ES-I3 (cell line): Measurements from ENCODE around the gene TMEM163.
"Not testable (repeated sequence)": the region's sequence is repeated elsewhere in the genome, so short reads cannot be mapped to it uniquely, and the experiment has no call there.

Source experiments
- H3K36me3 ChIP-seq: 2 replicates; pipeline ENCODE4 v1.6.1; 2013; ENCODE audit warnings: mild to moderate bottlenecking, low read length, control low read depth, moderate library complexity; ENCODE audit not compliant: insufficient read depth
- H3K4me1 ChIP-seq: 2 replicates; pipeline ENCODE4 v1.6.1; 2013; ENCODE audit warnings: mild to moderate bottlenecking, control low read depth, low read length; ENCODE audit not compliant: insufficient read depth
- H3K9ac ChIP-seq: 2 replicates; pipeline ENCODE4 v1.6.1; 2013; ENCODE audit warnings: low read depth, mild to moderate bottlenecking, low read length, moderate library complexity
- H3K9me3 ChIP-seq: 2 replicates; pipeline ENCODE4 v1.6.1; 2013; ENCODE audit warnings: mild to moderate bottlenecking, low read length, moderate library complexity; ENCODE audit not compliant: control insufficient read depth, insufficient read depth

The TMEM163 gene

DNA sequence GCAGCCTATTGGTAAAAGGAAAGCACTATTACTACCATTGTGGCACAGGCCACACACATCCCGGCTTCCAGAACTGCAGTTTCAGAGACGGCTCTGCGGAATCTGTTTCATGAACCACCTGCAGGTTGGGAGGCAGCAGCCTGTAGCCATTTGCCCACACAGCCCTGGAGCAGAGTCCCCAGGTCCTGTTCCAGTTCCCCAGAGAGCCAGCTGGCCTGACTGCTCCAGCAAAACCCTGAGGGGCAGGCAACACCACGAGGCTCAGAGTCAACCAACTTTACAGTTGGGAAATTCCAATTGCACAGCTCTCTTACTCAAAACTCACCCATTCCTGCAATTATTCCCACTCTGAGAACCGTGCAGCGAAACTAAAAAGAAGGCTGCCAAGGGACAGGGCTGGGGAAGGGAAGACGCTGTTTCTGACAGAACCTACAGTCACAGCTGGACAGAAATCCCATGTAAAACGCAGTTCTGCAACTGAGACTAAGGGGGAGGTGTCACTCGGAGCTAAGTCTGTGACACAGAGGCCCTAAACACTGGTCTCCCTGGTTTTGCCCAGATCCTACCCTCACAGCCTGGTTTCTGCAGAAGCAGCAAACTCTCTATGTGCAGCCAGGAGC, 219.4 kb downstream of the TMEM163 start:
- no peak overlapping the region for H3K9ac ChIP-seq
- H3K9me3 ChIP-seq, result no peaks in the 10 kb centered on the region
- no peaks in the 10 kb centered on the region for H3K36me3 ChIP-seq
- peaks cover 7% of the 10 kb centered on the region; the same call in 1 of the 2 replicates for H3K4me1 ChIP-seq

DNA sequence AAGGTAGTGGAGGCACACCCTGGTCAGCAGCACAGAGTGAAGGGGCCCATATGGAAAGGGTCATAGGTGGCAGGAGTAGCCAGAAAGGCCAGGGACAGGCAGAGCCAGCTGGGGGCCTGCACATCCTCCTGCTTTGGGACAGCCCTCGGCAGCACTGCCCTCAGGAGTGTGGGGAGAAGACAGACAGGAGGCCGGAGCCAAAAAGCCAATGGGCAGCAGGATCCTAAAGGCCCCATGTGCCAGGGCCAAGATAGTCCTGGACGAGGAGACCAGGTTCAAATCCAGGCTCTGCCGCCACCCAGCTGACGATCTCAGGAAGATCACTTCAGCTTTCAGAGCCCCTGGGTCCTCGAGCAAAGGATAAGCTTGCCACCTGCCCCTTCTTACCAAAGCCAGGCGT, 220.1 kb downstream of the TMEM163 start:
- H3K9ac ChIP-seq, result no peak overlapping the region
- H3K36me3 ChIP-seq, result no peaks in the 10 kb centered on the region
- H3K9me3 ChIP-seq, result no peaks in the 10 kb centered on the region
- H3K4me1 ChIP-seq, result peaks cover 7% of the 10 kb centered on the region; the same call in 1 of the 2 replicates

DNA sequence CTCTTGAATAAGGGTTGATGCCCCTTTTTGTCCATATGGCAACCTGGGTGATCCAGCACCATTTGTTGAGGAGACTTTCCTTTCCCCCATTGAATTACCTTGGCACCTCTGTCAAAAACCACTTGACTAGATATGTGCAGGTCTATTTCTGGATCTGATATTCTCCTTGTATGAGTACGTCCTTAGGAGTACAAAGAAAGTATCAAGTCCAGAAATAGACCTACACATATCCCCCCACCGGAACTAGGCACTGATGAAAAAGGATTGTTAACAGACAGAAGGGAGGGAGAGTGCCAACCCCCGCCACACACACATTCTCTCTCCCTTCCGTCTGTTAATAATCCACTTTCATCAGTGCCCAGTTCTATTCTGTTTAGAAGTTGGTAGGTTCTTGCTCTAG, 225.0 kb downstream of the TMEM163 start:
- no peaks in the 10 kb centered on the region for H3K36me3 ChIP-seq
- no peak overlapping the region for H3K9ac ChIP-seq
- H3K9me3 ChIP-seq, result no peaks in the 10 kb centered on the region
- H3K4me1 ChIP-seq, result no peaks in the 10 kb centered on the region

DNA sequence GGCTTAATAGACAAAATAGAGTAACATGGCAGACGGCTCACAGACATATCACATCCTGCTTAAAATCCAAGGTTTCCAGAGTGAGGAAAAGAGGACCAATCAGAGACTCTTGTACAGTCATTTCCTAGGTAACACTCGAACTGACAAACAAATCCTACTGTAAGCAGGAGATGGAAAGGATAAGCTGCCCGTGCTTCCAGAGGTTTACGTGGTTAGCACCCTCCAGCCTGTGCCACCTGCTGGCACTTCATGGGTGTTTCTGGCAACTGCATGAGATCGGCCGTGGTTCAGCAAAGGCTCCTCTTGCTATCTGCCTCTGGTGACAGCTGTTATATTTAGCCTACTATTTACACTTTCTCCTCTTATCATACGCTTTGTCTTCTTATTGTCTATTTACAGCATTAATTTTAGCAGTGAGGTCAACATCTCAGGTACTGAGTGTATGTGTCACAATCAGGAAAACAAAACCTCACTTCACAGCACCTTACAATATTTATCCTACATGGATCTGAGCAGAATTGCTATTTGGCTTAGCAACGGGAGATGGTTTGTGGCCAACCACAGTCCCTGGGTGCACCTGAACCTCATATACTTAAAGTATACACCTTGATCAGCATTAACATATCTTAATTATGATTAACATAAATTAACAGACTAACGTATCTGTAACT, 226.9 kb downstream of the TMEM163 start:
- H3K9me3 ChIP-seq, result no peaks in the 10 kb centered on the region
- no peak overlapping the region for H3K9ac ChIP-seq
- no peaks in the 10 kb centered on the region for H3K4me1 ChIP-seq
- H3K36me3 ChIP-seq, result no peaks in the 10 kb centered on the region

DNA sequence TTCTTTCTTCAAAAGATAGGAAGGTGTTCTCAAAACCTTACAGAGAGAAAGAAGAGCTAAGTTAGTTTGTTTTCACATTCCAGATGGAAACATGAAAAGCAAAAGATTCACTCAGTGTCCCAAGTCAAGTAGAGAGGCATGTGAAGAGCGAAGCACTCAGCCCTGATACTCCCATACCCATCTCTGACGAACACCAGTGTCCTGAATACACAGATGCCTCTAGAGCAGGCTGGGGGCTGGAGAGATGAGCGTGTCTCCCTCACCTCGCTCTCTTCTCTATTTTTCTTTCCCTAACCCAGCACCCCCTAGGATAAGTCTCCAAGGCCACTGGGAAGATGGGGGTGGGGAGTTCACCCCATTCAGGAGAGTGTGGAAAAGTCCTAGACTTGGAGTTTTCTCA, 227.8 kb downstream of the TMEM163 start:
- Histone ChIP-seq H3K4me1 (no peaks in the 10 kb centered on the region), H3K36me3 (no peaks in the 10 kb centered on the region), H3K9me3 (no peaks in the 10 kb centered on the region), H3K9ac (no peak overlapping the region)

DNA sequence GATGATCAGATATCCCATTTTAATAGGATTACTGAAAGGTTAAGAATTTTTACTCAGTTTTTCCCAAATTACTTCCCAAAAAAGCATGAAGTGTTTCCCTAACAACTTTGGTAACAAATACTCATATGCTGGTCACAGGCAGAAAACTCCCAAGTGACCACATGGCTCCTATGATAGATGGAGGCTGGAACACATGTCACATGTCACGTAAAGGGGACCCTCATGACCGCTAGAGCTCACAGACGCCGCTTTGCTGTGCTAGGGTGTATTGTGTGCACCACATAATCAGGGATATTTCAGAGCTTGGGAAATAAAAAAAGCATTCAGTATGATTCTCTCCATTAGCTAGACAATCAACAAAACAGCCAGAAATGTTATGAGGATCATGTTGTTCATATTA, 228.2 kb downstream of the TMEM163 start:
- no peaks in the 10 kb centered on the region for H3K36me3 ChIP-seq
- H3K9ac ChIP-seq, result no peak overlapping the region
- no peaks in the 10 kb centered on the region for H3K4me1 ChIP-seq
- H3K9me3 ChIP-seq, result no peaks in the 10 kb centered on the region

DNA sequence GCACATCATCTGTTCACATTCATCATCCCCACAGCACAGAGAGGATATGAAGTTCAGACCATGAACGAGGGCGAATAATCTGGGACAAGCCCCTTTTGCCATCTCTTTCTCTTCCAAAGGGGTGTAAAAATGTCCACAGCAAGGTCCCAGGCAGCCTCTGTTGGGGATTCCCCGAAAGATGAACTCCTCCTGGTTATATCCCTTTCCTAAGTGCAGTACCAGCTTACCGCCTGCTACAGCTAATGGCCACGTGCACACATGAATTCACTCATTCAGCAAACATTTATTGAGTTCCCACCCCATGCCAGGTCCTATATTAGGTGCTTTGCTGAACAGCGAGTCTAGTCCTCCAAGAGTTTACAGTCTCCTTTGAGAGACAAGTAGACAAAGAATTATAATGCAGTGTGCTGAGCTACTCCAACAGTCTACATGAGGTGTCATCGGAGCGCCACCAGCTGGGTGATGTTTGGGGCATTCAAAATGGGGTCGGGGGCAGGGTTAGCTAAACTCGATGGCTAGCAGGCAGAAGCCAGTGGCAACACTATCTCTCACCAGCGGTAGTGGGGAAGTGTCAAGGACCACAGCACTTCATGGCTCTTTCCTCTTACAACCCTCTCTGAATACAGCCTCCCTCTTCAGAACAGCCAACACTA, 228.9 kb downstream of the TMEM163 start:
- no peaks in the 10 kb centered on the region for H3K4me1 ChIP-seq
- no peaks in the 10 kb centered on the region for H3K36me3 ChIP-seq
- H3K9me3 ChIP-seq, result no peaks in the 10 kb centered on the region
- no peak overlapping the region for H3K9ac ChIP-seq

DNA sequence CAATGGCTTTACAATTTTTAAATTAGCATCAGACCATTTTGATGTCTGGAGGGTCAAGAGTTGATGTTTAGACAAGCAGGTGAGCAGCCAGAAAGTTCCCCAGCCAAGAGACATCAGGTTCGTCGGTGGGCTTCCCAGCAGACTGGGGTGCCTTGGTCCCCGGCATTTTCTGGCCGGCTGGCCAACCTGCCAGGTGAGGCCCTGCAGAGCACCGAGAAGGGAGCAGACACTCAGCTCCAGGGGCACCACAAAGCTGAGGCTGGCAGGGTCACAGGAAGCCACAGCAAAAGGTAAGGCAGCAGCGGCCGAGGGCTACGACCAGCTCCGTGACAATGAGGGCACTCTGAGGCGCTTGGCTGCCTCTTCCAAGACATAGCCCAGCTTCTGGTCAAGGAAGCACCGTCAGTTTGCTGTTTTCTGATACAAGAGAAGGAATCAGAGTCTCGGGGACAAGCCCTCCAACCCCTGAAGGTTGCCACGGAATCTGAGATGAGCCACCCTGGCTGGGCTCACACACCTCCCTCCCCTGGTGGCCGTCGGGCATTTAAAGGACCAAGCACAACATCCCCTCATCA, 235.9 kb downstream of the TMEM163 start:
- H3K36me3 ChIP-seq, result no peaks in the 10 kb centered on the region

DNA sequence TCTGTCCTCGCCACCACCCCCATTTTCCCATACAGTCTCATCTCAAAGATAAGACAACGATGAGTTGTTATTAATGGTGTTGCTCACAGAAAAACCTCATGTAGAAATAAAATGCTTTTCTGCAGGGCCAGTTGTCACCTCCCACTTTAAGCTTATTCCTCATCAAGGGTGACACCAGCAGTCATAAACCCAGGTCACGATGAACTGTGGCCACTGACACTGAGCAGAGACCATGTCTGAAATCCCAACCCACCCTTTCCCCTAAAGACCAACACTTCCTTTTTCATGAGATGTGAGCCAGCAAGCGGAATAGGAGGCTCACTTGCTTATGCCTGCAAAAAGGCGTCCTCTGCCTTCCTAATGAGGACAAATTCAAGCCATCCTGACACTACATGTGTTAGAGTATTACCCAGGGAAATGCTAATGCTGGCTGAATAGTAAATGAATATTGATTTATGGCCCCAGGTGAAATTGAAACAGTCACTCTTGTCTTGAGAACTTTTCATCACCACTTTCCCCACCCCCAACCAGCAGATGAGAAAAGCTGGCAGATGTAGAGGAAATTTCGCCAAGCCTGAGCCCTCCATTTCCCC, 236.6 kb downstream of the TMEM163 start:
- Histone ChIP-seq H3K9ac (no peak overlapping the region), H3K36me3 (no peaks in the 10 kb centered on the region), H3K9me3 (no peaks in the 10 kb centered on the region), H3K4me1 (no peaks in the 10 kb centered on the region)

More for the DNA sequence above, 235.9 kb downstream of the TMEM163 start:
- no peaks in the 10 kb centered on the region for H3K9me3 ChIP-seq
- H3K4me1 ChIP-seq, result no peaks in the 10 kb centered on the region
- H3K9ac ChIP-seq, result no peak overlapping the region

DNA sequence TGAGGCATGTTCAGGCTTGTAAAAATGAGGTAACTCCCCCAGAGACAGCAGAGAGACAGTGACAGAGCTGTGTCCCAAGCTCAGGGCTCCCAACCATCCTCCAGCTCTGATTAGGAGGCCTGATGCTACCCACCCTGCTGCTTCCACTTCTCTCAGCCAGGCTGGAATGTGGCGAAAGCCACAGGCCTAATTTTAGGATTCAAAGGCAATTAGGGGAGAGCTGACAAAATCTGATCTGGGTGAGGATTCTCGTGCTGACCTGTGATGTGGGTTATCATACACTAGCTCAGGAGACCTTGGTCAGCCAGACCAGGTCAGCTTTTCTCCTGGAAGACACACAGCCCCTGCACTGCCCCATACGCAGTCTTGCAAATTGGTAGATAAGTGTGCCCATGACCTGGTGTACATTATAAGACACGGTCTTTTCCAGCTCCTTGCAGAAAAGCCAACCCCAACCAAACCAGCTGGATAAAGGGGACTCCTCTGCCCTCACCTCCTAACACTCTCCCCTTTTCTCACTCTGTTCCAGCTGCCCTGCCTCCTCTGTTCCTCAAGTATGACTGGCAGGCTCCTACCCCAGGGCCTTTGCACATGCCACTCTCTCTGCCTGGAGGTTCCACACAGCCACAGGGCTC, 239.0 kb downstream of the TMEM163 start:
- H3K4me1 ChIP-seq, result no peaks in the 10 kb centered on the region
- H3K9ac ChIP-seq, result no peak overlapping the region
- no peaks in the 10 kb centered on the region for H3K9me3 ChIP-seq
- no peaks in the 10 kb centered on the region for H3K36me3 ChIP-seq

DNA sequence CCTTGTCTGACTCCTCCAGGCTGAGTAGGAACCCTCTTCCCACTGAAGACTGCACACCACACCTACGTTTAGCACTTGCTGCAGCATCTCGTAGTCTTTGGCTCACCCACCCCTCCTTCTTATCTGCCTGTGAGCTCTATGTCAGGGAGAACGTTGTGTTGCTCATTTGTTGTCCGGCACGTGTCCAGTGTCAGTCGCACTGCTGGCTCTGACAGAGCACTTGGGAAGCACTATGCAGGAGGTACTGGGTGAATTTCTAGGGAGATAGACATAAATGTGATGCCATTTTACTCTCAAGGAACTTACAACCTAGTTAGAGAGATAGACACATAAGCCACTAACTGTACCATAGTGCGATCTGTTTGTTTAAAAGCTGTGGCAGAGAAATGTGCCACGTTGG, 241.8 kb downstream of the TMEM163 start:
- H3K36me3 ChIP-seq, H3K9me3 ChIP-seq, H3K4me1 ChIP-seq, H3K9ac ChIP-seq: not testable (repeated sequence)

DNA sequence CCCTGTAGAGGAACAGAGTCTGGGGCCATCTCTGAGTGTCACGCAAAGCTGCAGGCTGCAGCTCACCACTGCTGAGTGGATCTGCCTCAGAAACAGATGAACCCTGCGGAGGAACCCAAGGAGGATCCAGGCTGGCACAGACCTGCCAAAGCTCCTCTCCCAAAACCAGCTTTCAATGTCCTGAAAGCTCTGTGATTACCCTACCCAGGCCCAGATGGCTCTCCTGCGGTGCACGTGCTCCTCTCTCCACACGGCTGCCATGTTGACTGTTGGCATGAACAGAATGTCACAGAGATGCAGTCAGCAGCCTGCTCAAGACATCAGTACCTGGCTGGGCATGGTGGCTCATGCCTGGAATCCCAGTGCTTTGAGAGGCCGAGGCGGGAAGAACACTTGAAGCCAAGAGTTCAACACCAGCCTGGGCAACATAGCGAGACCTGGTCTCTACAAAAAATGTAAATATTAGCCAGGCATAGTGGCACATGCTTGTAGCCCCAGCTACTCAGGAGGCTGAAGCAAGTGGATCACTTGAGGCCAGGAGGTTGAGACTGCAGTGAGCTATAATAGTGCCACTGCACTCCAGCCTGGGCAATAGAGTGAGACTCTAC, 248.1 kb downstream of the TMEM163 start:
- no peaks in the 10 kb centered on the region for H3K4me1 ChIP-seq
- H3K36me3 ChIP-seq, result no peaks in the 10 kb centered on the region
- no peak overlapping the region for H3K9ac ChIP-seq
- H3K9me3 ChIP-seq, result peaks cover 7% of the 10 kb centered on the region

DNA sequence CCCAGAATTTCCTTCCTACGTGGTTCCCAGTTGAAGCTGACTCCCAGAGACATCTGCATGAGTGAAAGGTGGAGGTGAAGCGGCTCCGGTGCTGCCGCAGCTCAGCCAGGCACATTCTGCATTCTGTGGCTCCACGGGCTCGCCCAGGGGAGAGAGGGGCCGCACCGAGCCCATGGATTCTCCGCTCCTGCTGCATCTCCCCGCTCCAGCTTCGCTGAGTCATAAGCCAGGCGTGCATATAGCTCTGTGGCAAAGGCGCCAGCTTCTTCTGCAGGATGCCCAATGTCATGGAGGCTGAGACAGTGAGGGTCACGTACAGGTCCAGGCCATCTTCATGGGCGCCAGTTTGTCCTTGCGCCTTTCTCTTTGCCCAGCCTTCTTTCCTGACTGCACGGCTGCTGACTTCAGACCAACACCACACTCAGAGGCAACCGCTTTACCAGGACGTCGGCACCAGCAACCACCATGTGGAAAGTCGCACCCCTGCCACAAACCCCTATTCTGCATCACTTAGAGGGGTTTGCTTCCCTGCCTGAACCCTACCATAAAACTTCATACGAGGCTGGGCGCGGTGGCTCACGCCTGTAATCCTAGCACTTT, 249.2 kb downstream of the TMEM163 start:
- Histone ChIP-seq H3K9me3 (peaks cover 7% of the 10 kb centered on the region), H3K9ac (no peak overlapping the region), H3K4me1 (no peaks in the 10 kb centered on the region), H3K36me3 (no peaks in the 10 kb centered on the region)

DNA sequence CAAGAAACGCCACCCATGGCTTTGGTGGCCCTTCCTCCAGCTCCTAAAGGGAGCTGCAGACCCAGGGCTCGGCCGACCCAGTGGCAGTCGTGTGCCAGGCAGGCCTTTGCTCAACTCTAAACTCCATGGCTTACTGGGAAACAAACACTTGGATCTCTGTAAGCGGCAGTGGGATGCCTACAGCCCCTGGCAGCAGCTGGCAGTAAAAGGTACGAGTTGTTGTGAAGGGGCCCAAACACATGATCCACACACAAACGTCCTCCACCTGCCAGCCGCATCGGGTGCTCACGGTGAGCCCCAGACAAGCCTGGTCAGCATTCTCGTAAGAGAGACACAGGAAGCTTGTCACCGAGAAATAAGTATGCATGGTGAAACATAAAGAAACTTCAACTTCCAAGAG, 250.0 kb downstream of the TMEM163 start:
- Histone ChIP-seq H3K36me3 (no peaks in the 10 kb centered on the region), H3K9ac (no peak overlapping the region), H3K9me3 (peaks cover 7% of the 10 kb centered on the region), H3K4me1 (no peaks in the 10 kb centered on the region)
